KMS-11 (cell line): Measurements from ENCODE around the gene TBC1D8.

Experiments used
- H2AFZ ChIP-seq: fragments of 200-600 bp; sonication (generic); 2 replicates; pipeline ENCODE4 v1.6.1; 2016; ENCODE audit warnings: antibody characterized with exemption, mixed run types, low read depth
- H3K27ac ChIP-seq: fragments of 200-600 bp; sonication (generic); 2 replicates; pipeline ENCODE4 v1.6.1; 2016; ENCODE audit warnings: mild to moderate bottlenecking, mixed run types
- H3K27me3 ChIP-seq: fragments of 200-600 bp; sonication (generic); 2 replicates; pipeline ENCODE4 v1.6.1; 2017; ENCODE audit warnings: mild to moderate bottlenecking, low read depth, mixed run types, moderate library complexity; ENCODE audit not compliant: insufficient read depth
- H3K36me3 ChIP-seq: fragments of 200-600 bp; sonication (generic); 2 replicates; pipeline ENCODE4 v1.6.1; 2017; ENCODE audit warnings: mild to moderate bottlenecking, mixed run types; ENCODE audit not compliant: insufficient read depth
- H3K4me1 ChIP-seq: fragments of 200-600 bp; sonication (generic); 2 replicates; pipeline ENCODE4 v1.6.1; 2016; ENCODE audit warnings: mild to moderate bottlenecking, low read depth, mixed run types; ENCODE audit not compliant: poor library complexity, severe bottlenecking
- H3K4me2 ChIP-seq: fragments of 200-600 bp; sonication (generic); 2 replicates; pipeline ENCODE4 v1.7.0; 2016; ENCODE audit warnings: mild to moderate bottlenecking, mixed run types
- H3K4me3 ChIP-seq: fragments of 200-600 bp; sonication (generic); IDR thresholded peaks from 2 replicates; pipeline ENCODE4 v1.6.1; 2017; ENCODE audit warnings: low read depth, low read length, mixed read lengths; ENCODE audit not compliant: insufficient read depth
- H3K79me2 ChIP-seq: fragments of 200-600 bp; sonication (generic); 2 replicates; pipeline ENCODE4 v1.6.1; 2016; ENCODE audit warnings: low read depth, mixed run types; ENCODE audit not compliant: insufficient read depth
- H3K9ac ChIP-seq: fragments of 200-600 bp; sonication (generic); 2 replicates; pipeline ENCODE4 v1.6.1; 2016; ENCODE audit warnings: mild to moderate bottlenecking, mixed run types
- H4K20me1 ChIP-seq: fragments of 200-600 bp; sonication (generic); 2 replicates; pipeline ENCODE4 v1.6.1; 2016; ENCODE audit warnings: mild to moderate bottlenecking, mixed run types; ENCODE audit not compliant: insufficient read depth
- CTCF ChIP-seq: fragments of 200-600 bp; sonication (generic); conservative IDR thresholded peaks from 2 replicates; pipeline ENCODE4 v1.6.1; 2017; ENCODE audit warnings: low read depth, mild to moderate bottlenecking, antibody characterized with exemption, low read length, moderate library complexity, mixed read lengths

TBC1D8 gene

DNA sequence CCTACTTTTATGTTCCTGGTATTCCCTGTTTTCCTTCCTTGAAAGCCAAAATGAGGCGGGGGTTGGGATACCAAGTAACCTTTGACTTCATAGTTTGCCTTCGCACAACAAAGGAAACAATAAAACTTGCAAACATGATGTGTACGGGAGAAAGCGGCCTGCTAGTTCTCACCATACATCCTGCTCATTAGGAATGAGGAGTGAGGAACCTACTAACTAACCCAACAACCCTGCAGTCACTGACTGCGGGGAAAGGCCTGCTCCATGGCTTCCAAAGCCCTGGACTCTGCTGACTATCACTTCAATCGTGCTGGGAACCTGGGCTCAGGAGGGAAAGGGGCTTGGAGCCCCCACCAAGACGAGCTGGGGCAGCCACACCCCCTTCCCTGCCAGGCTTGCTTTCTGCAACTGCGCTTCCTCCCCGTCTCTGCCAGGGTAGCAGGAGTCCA lies 124.9 kb downstream of the TBC1D8 start:
- Histone ChIP-seq H3K27me3 (no peaks in the 10 kb centered on the region), H2AFZ (no peak overlapping the region), H3K4me1 (no peaks in the 10 kb centered on the region), H3K4me3 (no peak overlapping the region), H3K9ac (no peak overlapping the region), H3K4me2 (no peak overlapping the region), H3K27ac (no peak overlapping the region), H4K20me1 (no peaks in the 10 kb centered on the region), H3K36me3 (no peaks in the 10 kb centered on the region), H3K79me2 (no peaks in the 10 kb centered on the region)
- no peak for TF ChIP-seq CTCF

- Histone ChIP-seq H3K27ac (no peak overlapping the region), H3K4me2 (no peak overlapping the region), H3K9ac (no peak overlapping the region), H4K20me1 (no peaks in the 10 kb centered on the region), H3K36me3 (no peaks in the 10 kb centered on the region), H3K79me2 (no peaks in the 10 kb centered on the region), H3K4me1 (no peaks in the 10 kb centered on the region), H2AFZ (no peak overlapping the region), H3K4me3 (no peak overlapping the region), H3K27me3 (no peaks in the 10 kb centered on the region)
- no peak for TF ChIP-seq CTCF
Measured at GRCh38 chr2:101025561-101025960, 125.6 kb downstream of the TBC1D8 start.

DNA sequence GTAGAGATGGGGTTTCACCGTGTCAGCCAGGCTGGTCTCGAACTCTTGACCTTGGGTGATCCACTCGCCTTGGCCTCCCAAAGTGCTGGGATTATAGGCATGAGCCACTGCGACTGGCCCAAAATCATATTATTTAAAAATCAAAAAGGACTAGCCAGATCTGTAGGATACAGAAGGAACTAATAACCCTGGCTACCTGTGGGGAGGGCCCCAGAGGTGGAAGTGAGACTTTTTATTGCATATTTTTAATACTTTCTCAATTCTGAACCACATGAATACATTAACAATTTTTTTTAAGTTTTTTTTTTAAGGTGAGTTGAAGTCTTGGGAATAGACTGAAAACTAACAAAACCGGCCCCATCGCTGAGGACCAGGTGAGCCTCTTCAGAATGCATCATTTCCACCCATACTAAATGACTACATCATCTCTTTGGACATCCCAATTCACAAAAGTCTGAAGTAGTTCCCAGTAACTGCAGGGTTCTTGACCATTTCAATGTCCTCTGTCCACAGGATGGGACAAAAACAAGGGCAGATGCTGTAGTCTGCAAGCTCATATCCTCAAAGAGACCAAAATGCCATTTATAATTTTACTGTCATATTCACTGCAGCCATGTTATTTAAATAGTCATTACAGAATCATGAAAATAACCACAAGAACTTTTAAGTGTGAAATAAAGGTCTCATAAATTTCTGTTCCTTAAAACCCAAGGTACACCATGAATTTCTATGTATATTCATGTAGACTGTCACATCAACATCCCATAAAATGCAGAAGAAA lies 127.7 kb downstream of the TBC1D8 start:
- H3K9ac ChIP-seq: no peak overlapping the region
- no peak overlapping the region for H2AFZ ChIP-seq
- no peaks in the 10 kb centered on the region for H4K20me1 ChIP-seq
- no peak overlapping the region for H3K27ac ChIP-seq
- H3K4me2 ChIP-seq: no peak overlapping the region
- H3K27me3 ChIP-seq: no peaks in the 10 kb centered on the region
- no peak for TF ChIP-seq CTCF
- no peaks in the 10 kb centered on the region for H3K36me3 ChIP-seq
- no peaks in the 10 kb centered on the region for H3K4me1 ChIP-seq
- H3K79me2 ChIP-seq: no peaks in the 10 kb centered on the region
- H3K4me3 ChIP-seq: no peak overlapping the region

DNA sequence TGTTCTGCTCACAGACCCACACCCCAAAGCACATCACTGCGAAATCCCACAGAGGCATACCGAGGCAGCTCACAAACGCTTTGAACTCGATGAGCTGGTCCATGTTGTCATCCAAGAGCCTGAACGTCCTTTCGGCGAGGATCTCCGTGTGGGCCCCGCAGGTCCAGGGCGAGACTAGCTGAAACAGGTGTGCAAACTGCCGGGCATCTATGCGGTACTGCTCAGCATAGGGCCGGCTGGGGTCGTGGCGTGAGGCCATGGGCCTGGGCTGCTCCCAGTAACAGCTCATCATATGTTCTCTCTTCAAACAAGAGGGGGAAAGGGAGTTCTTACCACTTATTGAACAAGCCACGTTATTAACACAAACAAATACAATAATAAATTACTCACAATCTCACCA lies 129.0 kb downstream of the TBC1D8 start:
- Histone ChIP-seq H3K27ac (no peak overlapping the region), H3K36me3 (no peaks in the 10 kb centered on the region), H2AFZ (no peak overlapping the region), H4K20me1 (no peaks in the 10 kb centered on the region), H3K4me3 (no peak overlapping the region), H3K27me3 (no peaks in the 10 kb centered on the region), H3K4me1 (no peaks in the 10 kb centered on the region), H3K79me2 (no peaks in the 10 kb centered on the region), H3K4me2 (no peak overlapping the region), H3K9ac (no peak overlapping the region)
- no peak for TF ChIP-seq CTCF
